Esophagus muscularis mucosa (tissue), 4 donors: Measurements from ENCODE around the gene KIF19.

Experiments used
- CTCF ChIP-seq, 3 experiments: fragments of 200-600 bp in 2 of 3; fragments of 450-650 bp in 1 of 3; sonication (generic) in 2 of 3; IDR thresholded peaks; one replicate each; pipeline ENCODE4 v1.5.1; 2017 to 2019; ENCODE audit warnings: antibody characterized with exemption in 3 of 3, mild to moderate bottlenecking in 2 of 3, moderate library complexity in 1 of 3
- EP300 ChIP-seq: sonication (generic); formaldehyde crosslinking; IDR thresholded peaks from one replicate; pipeline ENCODE4 v1.6.1; 2017; ENCODE audit warnings: antibody characterized with exemption
- POLR2A ChIP-seq: fragments of 450-650 bp; IDR thresholded peaks from one replicate; pipeline ENCODE4 v1.6.1; 2017; ENCODE audit warnings: antibody characterized with exemption, moderate library complexity, mild to moderate bottlenecking, low read depth
- POLR2AphosphoS5 ChIP-seq, 2 donors: sonication (generic); formaldehyde crosslinking; IDR thresholded peaks; one replicate each; pipeline ENCODE4 v1.6.1; 2017; ENCODE audit warnings: antibody characterized with exemption in 2 of 2

GRCh38 chr17:74329378-74329777 is 3.4 kb downstream of the KIF19 start:
- no peak for TF ChIP-seq POLR2A
- TF ChIP-seq CTCF (IDR thresholded peaks at IDR 0.05): no peak
- no peak for TF ChIP-seq EP300
- TF ChIP-seq POLR2AphosphoS5 (IDR thresholded peaks at IDR 0.05): no peak
